ENCODE measurements around the gene ACSS1.
"Not testable (repeated sequence)": the region's sequence is repeated elsewhere in the genome, so short reads cannot be mapped to it uniquely, and the experiment has no call there.

The ACSS1 gene

DNA sequence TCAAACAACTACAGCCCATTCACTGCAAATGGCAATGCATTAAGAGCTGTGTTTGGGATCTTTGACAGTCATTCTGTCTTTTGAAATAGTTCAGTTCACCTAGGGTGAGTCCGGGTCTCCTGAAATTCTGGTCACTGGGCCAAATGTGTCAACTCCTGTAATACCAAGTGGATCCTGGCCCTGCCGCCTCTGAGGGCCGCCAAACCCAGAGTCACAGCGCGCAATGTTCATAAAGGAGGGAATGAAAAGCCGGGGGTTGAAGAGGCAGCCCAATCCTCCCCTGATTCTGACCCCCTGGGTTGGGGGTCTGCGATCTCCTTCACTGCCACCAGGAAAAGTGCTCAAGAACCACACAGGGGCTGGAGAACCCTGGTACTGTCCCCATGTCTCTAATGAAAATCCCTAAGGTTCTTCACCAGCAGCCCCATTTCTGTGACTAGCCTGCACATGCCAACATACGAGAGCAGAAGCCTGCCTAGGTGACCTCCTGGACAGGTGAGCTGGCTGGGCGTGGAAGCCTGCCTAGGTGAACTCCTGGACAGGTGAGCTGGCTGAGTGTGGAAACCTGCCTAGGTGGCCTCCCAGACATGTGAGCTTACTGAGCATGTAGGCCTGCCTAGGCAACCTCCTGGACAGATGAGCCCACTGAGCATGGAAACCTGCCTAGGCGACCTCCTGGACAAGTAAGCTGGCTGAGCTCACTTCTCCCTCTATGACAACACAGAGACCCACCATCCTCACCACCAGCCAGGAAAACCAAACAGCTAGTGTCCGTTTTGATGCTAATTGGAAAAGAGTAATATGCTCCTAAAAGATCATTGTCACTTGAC lies 49.3 kb downstream of the ACSS1 start:
- no peak for DNase-seq

DNA sequence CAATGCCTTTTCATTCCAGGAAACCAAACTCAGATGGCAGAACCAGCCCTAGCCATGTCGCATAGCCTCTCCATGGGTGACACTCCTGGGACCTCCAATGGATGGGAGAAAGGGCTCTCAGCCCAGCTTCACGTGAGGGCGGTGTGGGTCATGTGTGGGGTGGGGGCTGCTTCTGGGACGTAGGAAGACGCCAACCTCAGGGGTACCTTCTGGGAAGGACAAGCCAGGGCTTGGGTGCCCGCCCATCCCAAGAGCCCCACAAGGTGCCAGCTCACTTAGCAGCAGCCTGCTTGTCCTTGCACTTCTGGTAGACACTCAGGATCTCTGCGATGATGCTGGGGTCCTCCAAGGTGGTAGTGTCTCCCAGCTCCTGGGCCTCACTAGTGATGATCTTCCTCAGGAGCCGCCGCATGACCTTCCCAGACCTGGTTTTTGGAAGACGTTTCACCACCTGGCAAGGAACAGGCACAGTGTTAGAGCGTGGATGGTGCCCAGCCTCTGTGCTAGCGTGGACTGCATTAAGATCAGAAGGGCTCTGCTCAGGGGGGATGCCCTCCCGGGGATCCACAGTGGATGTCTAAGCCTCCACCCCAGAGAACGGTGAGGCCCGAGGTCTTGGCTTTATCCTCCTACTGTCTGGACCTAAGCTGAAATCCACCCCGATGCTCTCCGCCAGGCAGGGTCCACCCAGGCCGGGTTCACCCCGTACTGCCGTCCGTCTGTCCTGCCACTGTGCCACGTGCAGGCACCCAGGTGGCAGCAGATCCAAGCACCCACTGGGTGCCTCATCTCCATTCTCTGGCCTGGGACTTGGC lies 50.2 kb downstream of the ACSS1 start:
- DNase-seq: no peak

GRCh38 chr20:25006431-25007167 lies 51.3 kb downstream of the ACSS1 start:
- no peak for DNase-seq

GRCh38 chr20:25005661-25006060 lies 52.3 kb downstream of the ACSS1 start:
- no peak for DNase-seq

DNA sequence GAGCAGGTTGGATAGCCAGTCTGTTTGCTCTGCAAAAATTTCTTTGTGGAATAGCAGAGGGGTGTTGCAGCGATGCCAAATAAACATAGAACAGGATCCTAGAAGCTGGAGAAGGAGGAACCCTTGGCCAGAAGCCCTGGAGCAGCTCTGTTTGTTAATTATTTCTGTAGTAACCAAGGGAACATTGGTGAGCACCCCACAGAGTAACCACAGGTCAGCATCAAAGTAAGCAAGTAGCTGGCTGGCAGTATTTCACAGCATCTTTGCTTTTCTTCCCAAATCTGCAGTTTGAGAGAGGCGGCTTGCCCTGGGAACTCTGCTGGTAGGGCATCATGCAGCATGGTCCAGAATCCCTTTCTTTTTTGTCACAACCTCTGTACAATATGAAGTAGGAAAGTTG lies 52.7 kb downstream of the ACSS1 start:
- DNase-seq: no peak

DNA sequence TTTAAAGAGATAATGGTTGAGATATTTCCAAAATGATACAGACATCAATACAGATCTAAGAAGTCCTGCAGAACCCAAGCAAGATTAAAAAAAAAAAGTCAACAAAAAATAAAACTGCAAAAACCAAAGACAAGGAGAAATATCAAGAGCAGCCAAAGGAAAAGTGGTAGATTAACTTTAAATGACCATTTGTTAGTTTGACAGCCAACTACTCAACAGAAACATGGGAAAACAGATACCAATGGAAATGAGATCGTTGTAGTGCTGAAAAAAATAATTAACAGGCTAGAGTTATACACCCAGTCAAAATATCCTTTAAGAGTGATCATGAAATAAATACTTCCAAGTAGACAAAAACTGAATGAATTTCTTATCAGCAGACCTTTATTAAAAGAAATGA lies 54.9 kb downstream of the ACSS1 start:
- DNase-seq: no peak

- not testable (repeated sequence) for DNase-seq
Measured at GRCh38 chr20:25001323-25001722, 56.6 kb downstream of the ACSS1 start.

- DNase-seq: peak; percentile 28
Measured at GRCh38 chr20:25000268-25000801, 57.6 kb downstream of the ACSS1 start.

DNA sequence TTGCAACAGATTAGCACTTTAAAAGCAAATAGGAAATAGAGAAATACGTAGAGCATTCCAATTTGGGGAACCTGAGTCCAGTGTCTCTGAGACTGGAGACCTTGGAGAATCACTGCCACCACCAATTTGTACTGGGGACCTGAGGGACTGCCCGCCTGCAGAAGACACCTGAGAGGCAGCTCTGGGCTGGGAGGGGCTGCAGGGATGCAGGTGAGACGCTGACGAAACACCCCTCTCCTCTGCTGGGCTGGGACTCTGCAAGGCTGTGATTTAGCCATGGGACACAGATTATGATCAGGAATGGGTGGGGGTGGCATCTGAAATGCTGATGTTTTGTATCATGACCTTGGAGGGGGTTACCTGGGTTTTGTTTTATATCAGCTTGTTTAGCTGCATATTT lies 58.4 kb downstream of the ACSS1 start:
- no peak for DNase-seq

GRCh38 chr20:24998631-24999445 lies 59.1 kb downstream of the ACSS1 start:
- no peak for DNase-seq

DNA sequence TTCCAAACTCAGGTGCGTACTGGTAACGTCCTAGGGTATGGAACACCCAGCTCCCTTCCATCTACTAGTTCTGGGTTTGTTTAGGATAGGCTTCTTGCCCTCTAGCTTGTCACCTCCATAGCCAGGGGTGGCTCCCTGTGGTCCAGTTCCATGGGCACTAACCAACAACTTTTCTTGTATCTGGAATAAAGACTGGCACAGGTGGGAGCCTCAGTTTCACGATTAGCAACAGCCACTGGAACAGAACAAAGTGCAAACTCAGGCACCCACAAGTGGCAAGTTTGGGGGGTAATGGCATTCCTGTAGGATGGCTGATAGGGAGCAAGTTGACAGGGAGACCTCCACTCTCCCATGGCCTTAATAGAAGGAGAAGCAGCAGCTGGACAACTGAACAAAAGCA lies 59.8 kb downstream of the ACSS1 start:
- no peak for DNase-seq

- no peak for DNase-seq
Measured at GRCh38 chr20:24996449-24997377, 61.2 kb downstream of the ACSS1 start.

GRCh38 chr20:24995741-24996448 lies 62.0 kb downstream of the ACSS1 start:
- no peak for DNase-seq

- DNase-seq: peak; percentile 47
Measured at GRCh38 chr20:24994470-24995368, 63.2 kb downstream of the ACSS1 start.

GRCh38 chr20:24994186-24994465 lies 63.8 kb downstream of the ACSS1 start:
- no peak for DNase-seq

GRCh38 chr20:24993337-24994185 lies 64.4 kb downstream of the ACSS1 start:
- DNase-seq: peak; percentile 8

GRCh38 chr20:24992487-24993205 lies 65.3 kb downstream of the ACSS1 start, which contains the start of gene APMAP:
Gene APMAP, minus strand, starts transcription at chr20:24992751. Its CDS starts 63 bp downstream, at chr20:24992688.
- peak; percentile 90 for DNase-seq
